ENCODE results near the gene GSTO1. TPM values are rescaled to one million over a fixed set of nuclear protein-coding genes. Genes with fewer than 3 reads are reported as not detected.

Gene GSTO1
- total and polyA plus RNA-seq, 9 of the 15 experiments (the other 6 are each of a cell fraction or from before 2014, with no cell fraction given): 136 to 592 (median 237) TPM

DNA sequence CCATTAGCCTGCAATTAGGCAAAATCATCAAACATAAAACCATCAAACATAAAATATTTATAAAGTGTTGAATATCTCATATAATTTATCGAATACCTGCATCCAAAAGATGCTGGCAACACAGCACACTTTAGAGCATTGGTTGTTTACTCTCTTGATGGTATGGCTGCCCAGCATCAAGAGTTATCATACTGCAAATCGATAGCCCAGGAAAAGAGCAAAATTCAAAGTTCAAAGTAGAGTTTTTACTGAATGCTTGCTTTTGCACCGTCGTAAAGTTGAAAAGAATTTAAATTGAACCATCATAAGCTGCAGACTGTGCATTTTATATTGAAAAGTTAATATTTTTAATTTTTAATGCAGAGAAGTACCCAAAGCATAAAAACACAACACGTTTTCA is 10.1 kb downstream of the GSTO1 start (continued):
- TF ChIP-seq IRF2 (CRISPR knock-in tag; IDR thresholded peaks at IDR 0.05): no peak
- TF ChIP-seq ARID2 (IDR thresholded peaks at IDR 0.05): no peak
- TF ChIP-seq POLR2A (conservative IDR thresholded peaks at IDR 0.05): no peak
- TF ChIP-seq, protein P1, sequence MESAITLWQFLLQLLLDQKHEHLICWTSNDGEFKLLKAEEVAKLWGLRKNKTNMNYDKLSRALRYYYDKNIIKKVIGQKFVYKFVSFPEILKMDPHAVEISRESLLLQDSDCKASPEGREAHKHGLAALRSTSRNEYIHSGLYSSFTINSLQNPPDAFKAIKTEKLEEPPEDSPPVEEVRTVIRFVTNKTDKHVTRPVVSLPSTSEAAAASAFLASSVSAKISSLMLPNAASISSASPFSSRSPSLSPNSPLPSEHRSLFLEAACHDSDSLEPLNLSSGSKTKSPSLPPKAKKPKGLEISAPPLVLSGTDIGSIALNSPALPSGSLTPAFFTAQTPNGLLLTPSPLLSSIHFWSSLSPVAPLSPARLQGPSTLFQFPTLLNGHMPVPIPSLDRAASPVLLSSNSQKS (CRISPR knock-in tag; IDR thresholded peaks at IDR 0.05): no peak
- TF ChIP-seq GTF2E2 (tag; IDR thresholded peaks at IDR 0.05): no peak
- TF ChIP-seq HNRNPL (IDR thresholded peaks at IDR 0.05; ENCODE audit: low read depth, low read length): no peak
- no peak for TF ChIP-seq ZNF766 (CRISPR knock-in tag; conservative IDR thresholded peaks at IDR 0.05)

DNA sequence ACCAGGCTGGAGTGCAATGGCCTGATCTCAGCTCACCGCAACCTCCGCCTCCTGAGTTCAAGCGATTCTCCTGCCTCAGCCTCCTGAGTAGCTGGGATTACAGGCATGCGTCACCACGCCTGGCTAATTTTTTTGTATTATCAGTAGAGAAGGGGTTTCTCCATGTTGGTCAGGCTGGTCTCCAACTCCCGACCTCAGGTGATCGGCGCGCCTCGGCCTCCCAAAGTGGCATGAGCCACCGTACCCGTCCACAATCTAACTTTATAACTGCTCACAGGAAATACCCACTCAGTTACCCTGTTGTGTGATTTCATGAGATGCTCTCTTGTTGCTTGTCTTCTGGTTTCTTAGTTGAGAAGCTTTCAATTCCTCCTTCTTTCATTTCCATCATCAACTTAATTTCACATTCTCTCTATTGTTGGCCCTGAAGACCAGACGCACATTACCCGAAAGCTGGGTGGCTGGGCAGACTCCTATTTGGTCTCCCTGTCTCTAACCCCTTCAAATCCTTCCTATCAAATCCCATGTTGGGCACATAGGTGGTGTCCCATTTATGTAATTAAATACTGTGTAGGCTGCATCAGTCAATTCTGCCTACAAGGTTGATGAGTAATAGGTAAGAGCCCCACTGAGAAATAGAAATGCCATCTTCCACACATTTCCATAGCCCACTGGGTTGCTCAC is 13.2 kb downstream of the GSTO1 start:
- FAIRE-seq (no peak), ATAC-seq (no peak), DNase-seq (ENCODE audit: extremely low read depth in 1 of 4, low spot score in 3 of 4) (no peak)
- ChIA-PET POLR2A (no interaction called here), CTCF (ENCODE audit: low intra/inter-chr PET ratio) (no interaction called here)
- no TSS peak for BruUV-seq (replicated peaks)
- Histone ChIP-seq H3K4me3 (no peak overlapping the region), H3K27me3 (ENCODE audit: control insufficient read depth in 2 of 2, insufficient read depth in 2 of 2, low read length in 2 of 2) (no peaks in the 10 kb centered on the region), H3K9me1 (ENCODE audit: control insufficient read depth, insufficient read depth, low read length) (no peaks in the 10 kb centered on the region), H3K36me3 (ENCODE audit: control insufficient read depth, insufficient read depth, low read length) (peaks cover 65% of the 10 kb centered on the region), H3K9me3 (replicated peaks; ENCODE audit: control insufficient read depth, insufficient read depth, low read depth, low read length) (no peaks in the 10 kb centered on the region; the same call in 1 of the 2 replicates), H3K4me1 (replicated peaks in 1 of 2; ENCODE audit: control insufficient read depth in 2 of 2, insufficient read depth in 2 of 2, low read length in 2 of 2) (no peaks in the 10 kb centered on the region; a peak in 1 of 5 replicates), H3K9ac (ENCODE audit: insufficient read depth in 1 of 2, low read depth in 2 of 2, low read length in 2 of 2) (no peak overlapping the region), H3K27ac (ENCODE audit: extremely low read depth, low read depth, low read length) (no peak overlapping the region), H3K79me2 (ENCODE audit: control insufficient read depth, insufficient read depth, low read length) (peaks cover 10% of the 10 kb centered on the region), H2AFZ (ENCODE audit: low read depth, low read length) (no peak overlapping the region), H3K4me2 (ENCODE audit: insufficient read depth, low read length) (no peak overlapping the region), H4K20me1 (replicated peaks; ENCODE audit: control insufficient read depth, insufficient read depth, low read length) (no peaks in the 10 kb centered on the region)
- 95% methylated on average over 10 of the region's 14 CpGs for WGBS (ENCODE audit: insufficient coverage, low coverage, missing lambda C conversion rate)
- intact Hi-C loops (cut with micrococcal nuclease) (no loop called here), in situ Hi-C loops (cut with MboI) (no loop called here)
- TF ChIP-seq ZNF197 (CRISPR knock-in tag; IDR thresholded peaks at IDR 0.05; ENCODE audit: low read depth) (no peak), POLR3A (IDR thresholded peaks at IDR 0.05; ENCODE audit: borderline replicate concordance, extremely low read depth, insufficient read depth, insufficient read length) (no peak), NCOA6 (IDR thresholded peaks at IDR 0.05) (no peak), OTX1 (CRISPR knock-in tag; IDR thresholded peaks at IDR 0.05) (no peak), XRCC4 (IDR thresholded peaks at IDR 0.05; ENCODE audit: extremely low read depth, insufficient read depth, insufficient read length) (no peak), PCBP2 (IDR thresholded peaks at IDR 0.05; ENCODE audit: low read depth, low read length, poor library complexity, severe bottlenecking) (no peak), ZNF644 (tag; IDR thresholded peaks at IDR 0.05; ENCODE audit: low read depth) (no peak), ZNF140 (CRISPR knock-in tag; IDR thresholded peaks at IDR 0.05) (no peak)
- TF ChIP-seq, protein P2, sequence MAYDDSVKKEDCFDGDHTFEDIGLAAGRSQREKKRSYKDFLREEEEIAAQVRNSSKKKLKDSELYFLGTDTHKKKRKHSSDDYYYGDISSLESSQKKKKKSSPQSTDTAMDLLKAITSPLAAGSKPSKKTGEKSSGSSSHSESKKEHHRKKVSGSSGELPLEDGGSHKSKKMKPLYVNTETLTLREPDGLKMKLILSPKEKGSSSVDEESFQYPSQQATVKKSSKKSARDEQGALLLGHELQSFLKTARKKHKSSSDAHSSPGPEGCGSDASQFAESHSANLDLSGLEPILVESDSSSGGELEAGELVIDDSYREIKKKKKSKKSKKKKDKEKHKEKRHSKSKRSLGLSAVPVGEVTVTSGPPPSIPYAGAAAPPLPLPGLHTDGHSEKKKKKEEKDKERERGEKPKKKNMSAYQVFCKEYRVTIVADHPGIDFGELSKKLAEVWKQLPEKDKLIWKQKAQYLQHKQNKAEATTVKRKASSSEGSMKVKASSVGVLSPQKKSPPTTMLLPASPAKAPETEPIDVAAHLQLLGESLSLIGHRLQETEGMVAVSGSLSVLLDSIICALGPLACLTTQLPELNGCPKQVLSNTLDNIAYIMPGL (CRISPR knock-in tag; IDR thresholded peaks at IDR 0.05): no peak
- TF ChIP-seq, protein P3, sequence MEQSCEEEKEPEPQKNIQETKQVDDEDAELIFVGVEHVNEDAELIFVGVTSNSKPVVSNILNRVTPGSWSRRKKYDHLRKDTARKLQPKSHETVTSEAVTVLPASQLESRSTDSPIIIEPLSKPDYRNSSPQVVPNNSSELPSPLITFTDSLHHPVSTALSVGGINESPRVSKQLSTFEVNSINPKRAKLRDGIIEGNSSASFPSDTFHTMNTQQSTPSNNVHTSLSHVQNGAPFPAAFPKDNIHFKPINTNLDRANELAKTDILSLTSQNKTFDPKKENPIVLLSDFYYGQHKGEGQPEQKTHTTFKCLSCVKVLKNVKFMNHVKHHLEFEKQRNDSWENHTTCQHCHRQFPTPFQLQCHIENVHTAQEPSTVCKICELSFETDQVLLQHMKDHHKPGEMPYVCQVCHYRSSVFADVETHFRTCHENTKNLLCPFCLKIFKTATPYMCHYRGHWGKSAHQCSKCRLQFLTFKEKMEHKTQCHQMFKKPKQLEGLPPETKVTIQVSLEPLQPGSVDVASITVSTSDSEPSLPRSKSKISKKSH (CRISPR knock-in tag; IDR thresholded peaks at IDR 0.05): no peak
